GM03348 (cell line): Measurements from ENCODE around the gene PHTF1.

Experiments
- DNase-seq: peaks from one replicate; pipeline ENCODE4 v3.0.0; 2012; ENCODE audit warnings: low spot score

Gene PHTF1

GRCh38 chr1:113665071-113665470 is 94.2 kb downstream of the PHTF1 start:
- DNase-seq: no peak

GRCh38 chr1:113663165-113663951 is 95.9 kb downstream of the PHTF1 start:
- no peak for DNase-seq

GRCh38 chr1:113662101-113662500 is 97.2 kb downstream of the PHTF1 start:
- no peak for DNase-seq

DNA sequence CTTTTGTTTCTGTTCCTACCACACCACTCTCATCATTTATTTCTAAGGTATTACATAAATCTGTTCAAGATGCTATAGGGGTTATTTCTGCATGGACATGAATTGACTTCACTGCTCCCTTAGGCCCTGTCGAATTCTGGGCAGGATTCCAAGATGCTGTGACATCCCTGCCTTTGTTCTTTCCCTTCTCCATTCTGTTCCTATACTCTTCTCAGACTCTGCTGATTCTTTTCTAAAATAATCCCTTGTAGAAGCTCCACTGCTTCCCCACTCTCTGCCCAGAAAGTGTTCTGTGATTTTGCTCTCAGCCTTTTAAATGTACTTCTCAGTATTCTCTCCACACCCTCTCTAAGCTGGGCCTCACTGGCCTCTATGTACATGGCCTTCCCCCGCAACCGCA is 99.2 kb downstream of the PHTF1 start:
- no peak for DNase-seq

DNA sequence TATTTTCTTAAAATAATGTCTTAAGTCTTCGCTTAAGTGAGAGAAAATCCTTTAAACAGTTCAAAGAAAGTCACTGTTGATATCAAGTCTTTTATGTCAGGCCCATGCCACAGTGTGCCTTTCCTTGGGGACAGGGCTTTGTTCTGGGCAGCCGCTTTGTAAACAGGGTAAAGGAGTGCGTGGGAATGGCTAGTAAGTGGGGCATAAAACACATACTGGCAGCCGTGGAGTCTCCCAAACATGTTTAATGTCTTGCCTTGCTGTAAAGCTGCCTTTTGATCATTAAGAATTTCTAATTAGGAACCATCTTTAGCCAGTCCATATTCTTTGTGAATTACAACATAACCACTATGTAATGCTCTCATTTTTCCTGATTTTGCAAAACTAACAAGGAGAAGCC is 99.7 kb downstream of the PHTF1 start:
- DNase-seq: no peak

GRCh38 chr1:113659035-113659434 is 100.3 kb downstream of the PHTF1 start:
- DNase-seq: no peak

- DNase-seq: no peak
Observed at GRCh38 chr1:113657556-113658063, 101.7 kb downstream of the PHTF1 start.

DNA sequence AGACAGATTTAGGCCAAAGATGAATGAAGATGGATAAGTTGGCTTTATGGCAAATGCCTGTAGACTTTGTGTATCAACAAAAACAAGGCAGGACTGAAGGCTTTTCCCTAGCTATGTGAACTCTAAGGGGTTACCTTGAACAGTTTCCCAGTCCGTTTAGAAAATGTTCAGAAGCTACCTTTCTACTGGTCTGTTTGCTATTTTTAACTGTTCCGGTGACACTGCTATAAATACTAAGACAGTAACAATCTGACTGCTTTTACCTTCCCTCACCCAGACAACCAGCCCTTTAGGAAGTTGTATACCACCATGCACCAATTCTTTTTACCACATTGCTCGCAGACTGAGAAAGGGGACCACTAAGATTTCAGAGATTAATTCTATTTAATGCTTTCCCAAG is 102.2 kb downstream of the PHTF1 start:
- DNase-seq: no peak

DNA sequence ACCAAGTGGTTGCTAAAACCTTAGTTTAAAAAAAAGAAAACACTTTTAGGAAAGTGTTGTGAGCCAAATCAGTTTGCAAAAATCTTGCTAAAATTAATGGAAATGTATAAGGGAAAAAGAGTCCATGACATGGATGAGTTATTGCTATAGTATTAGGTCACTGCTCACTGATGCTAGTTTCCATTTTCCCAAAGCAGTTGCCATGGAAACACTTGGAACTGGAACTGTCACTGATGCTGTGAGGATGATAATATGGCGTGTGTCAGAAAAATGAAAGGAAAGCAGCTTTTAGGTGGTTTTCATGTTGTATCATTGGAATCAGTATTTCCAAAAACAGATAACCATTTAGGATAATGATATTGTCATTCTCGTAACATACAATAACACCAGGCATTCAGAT is 104.4 kb downstream of the PHTF1 start:
- no peak for DNase-seq

DNA sequence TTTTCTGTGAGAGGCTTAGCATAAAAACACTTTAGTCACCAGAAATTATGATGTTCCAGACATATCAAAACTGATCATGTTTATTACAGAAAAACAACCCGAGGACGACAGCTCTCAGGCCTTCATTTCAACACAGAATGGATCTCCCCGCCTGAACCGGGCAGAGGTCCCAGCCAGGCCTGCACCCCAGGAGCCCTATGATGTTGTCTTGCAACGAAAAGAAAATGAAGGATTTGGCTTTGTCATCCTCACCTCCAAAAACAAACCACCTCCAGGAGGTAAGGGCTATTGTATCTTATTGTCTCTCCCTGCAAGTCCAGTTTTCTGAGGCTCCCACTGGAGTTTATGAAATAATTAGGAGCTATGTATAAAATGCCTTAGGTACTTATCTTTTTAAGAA is 105.5 kb downstream of the PHTF1 start:
- DNase-seq: no peak

GRCh38 chr1:113652771-113653170 is 106.5 kb downstream of the PHTF1 start:
- DNase-seq: no peak

DNA sequence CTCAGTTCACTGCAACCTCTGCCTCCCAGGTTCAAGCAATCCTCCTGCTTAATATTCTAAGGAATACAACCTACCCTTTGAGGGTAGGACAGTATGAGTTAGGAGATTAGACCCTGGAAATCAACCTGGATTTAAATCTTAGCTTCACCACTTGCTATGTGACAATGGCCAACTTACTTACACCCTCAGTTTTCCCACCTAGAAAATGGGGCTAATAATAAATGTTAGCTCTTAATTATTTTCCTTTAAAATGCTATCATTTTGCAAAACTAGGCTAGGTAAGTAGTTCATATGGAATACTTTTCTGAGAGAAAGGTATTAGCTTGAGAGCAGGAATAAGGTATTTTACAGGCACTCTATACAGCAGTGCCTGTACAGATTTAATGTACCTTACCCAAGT is 110.8 kb downstream of the PHTF1 start:
- no peak for DNase-seq

GRCh38 chr1:113647164-113647563 is 112.1 kb downstream of the PHTF1 start:
- no peak for DNase-seq
